Endothelial cell of umbilical vein (primary cell): Measurements from ENCODE around the gene CNTN1. TPM values are rescaled to one million over a fixed set of nuclear protein-coding genes. Genes with fewer than 3 reads are reported as not detected.

ENCODE experiments used
- BruUV-seq: library from RNA; stranded (reverse); fragments of 400-500 nt; replicated peaks from 2 replicates; lab custom pipeline; 2021; lab: Mats Ljungman, UMichigan
- CTCF ChIA-PET: fragments of 300-600, 350-600 bp; sonication (Branson Sonifier 250); formaldehyde crosslinking; loops from one replicate; lab custom pipeline; 2021; ENCODE audit warnings: antibody characterized with exemption, inconsistent platforms; lab: Charles Lee
- POLR2A ChIA-PET: fragments of 300-600, 350-600 bp; sonication (Branson Sonifier 250); formaldehyde crosslinking; loops from one replicate; lab custom pipeline; 2021; ENCODE audit warnings: antibody characterized with exemption, inconsistent platforms; lab: Charles Lee
- DNase-seq: peaks from one replicate; pipeline ENCODE4 v3.0.0-alpha.2; 2011; ENCODE audit warnings: low read depth, low spot score
- FAIRE-seq: peaks from 2 replicates; lab custom pipeline; 2011; peaks lifted over from hg19 to GRCh38; lab: Jason Lieb, UNC
- H2AFZ ChIP-seq: 2 replicates; pipeline ENCODE4 v1.6.0; 2012; ENCODE audit warnings: low read depth, low read length, control low read depth, inconsistent platforms
- H3K27ac ChIP-seq: 2 replicates; pipeline ENCODE4 v1.5.1; 2011; ENCODE audit warnings: low read depth, mild to moderate bottlenecking, control low read depth, low read length, moderate library complexity; ENCODE audit not compliant: insufficient read depth
- H3K27me3 ChIP-seq, 2 experiments: 2 replicates each; pipeline versions ENCODE4 v1.6.0 to v1.6.1; 2011; ENCODE audit warnings: low read length in 2 of 2, mixed read lengths in 1 of 2; ENCODE audit not compliant: control insufficient read depth in 2 of 2, insufficient read depth in 2 of 2
- H3K36me3 ChIP-seq, 2 experiments: 2 replicates in 1 of 2; 3 replicates in 1 of 2; pipeline ENCODE4 v1.5.1; 2011; ENCODE audit warnings: low read length in 2 of 2, mild to moderate bottlenecking in 1 of 2, moderate library complexity in 1 of 2; ENCODE audit not compliant: control insufficient read depth in 2 of 2, insufficient read depth in 2 of 2; ENCODE audit errors: extremely low read depth in 1 of 2
- H3K4me1 ChIP-seq: 3 replicates; pipeline ENCODE4 v1.5.1; 2011; ENCODE audit warnings: mild to moderate bottlenecking, low read length; ENCODE audit not compliant: control insufficient read depth, insufficient read depth; ENCODE audit errors: extremely low read depth
- H3K4me2 ChIP-seq: 2 replicates; pipeline ENCODE4 v1.6.1; 2011; ENCODE audit warnings: low read length, control low read depth, mixed read lengths; ENCODE audit not compliant: insufficient read depth
- H3K4me3 ChIP-seq, 3 experiments: fragments of 200-600 bp in 1 of 3; sonication (generic), shearing (Covaris generic) in 1 of 3; replicated peaks in 1 of 3; 2 replicates each; pipeline ENCODE4 v1.5.1; 2011 to 2016; ENCODE audit warnings: control low read depth in 3 of 3, low read length in 3 of 3, mild to moderate bottlenecking in 2 of 3, inconsistent platforms in 1 of 3, low read depth in 1 of 3, moderate library complexity in 1 of 3; ENCODE audit not compliant: insufficient read depth in 1 of 3
- H3K79me2 ChIP-seq: 2 replicates; pipeline ENCODE4 v1.6.0; 2012; ENCODE audit warnings: low read length, inconsistent platforms; ENCODE audit not compliant: control insufficient read depth, insufficient read depth
- H3K9ac ChIP-seq: replicated peaks from 2 replicates; pipeline ENCODE3; 2011; ENCODE audit warnings: low read length, control low read depth; ENCODE audit not compliant: insufficient read depth; ENCODE audit errors: extremely low read depth
- H3K9me1 ChIP-seq: replicated peaks from 3 replicates; pipeline ENCODE4 v1.6.0; 2011; ENCODE audit warnings: mild to moderate bottlenecking, low read length; ENCODE audit not compliant: control insufficient read depth, insufficient read depth; ENCODE audit errors: extremely low read depth
- H3K9me3 ChIP-seq: replicated peaks from 2 replicates; pipeline ENCODE4 v1.5.1; 2012; ENCODE audit warnings: low read length, inconsistent platforms; ENCODE audit not compliant: control insufficient read depth, insufficient read depth
- H4K20me1 ChIP-seq: replicated peaks from 2 replicates; pipeline ENCODE3; 2011; ENCODE audit warnings: mild to moderate bottlenecking, low read length; ENCODE audit not compliant: control insufficient read depth, insufficient read depth; ENCODE audit errors: extremely low read depth
- EZH2 ChIP-seq: IDR thresholded peaks from 2 replicates; pipeline ENCODE4 v1.6.1; 2012; ENCODE audit warnings: borderline replicate concordance, low read depth, mild to moderate bottlenecking, moderate library complexity, low read length, inconsistent platforms; ENCODE audit not compliant: severe bottlenecking
- FOS ChIP-seq: IDR thresholded peaks from 2 replicates; pipeline ENCODE4 v1.6.1; 2011; ENCODE audit warnings: mild to moderate bottlenecking, low read length, moderate library complexity, borderline replicate concordance; ENCODE audit not compliant: insufficient read depth
- GATA2 ChIP-seq: IDR thresholded peaks from 2 replicates; pipeline ENCODE4 v1.7.0; 2011; ENCODE audit warnings: low read depth, mild to moderate bottlenecking, moderate library complexity, mixed read lengths, low read length; ENCODE audit not compliant: insufficient read length, insufficient read depth
- JUN ChIP-seq: IDR thresholded peaks from 2 replicates; pipeline ENCODE4 v1.6.1; 2011; ENCODE audit warnings: borderline replicate concordance, low read depth; ENCODE audit not compliant: insufficient read length, insufficient read depth
- MYC ChIP-seq: IDR thresholded peaks from one replicate; pipeline ENCODE4 v1.6.1; 2011; ENCODE audit warnings: mild to moderate bottlenecking, low read depth, low read length
- POLR2A ChIP-seq: IDR thresholded peaks from 2 replicates; pipeline ENCODE4 v1.6.1; 2012; ENCODE audit warnings: low read depth, mild to moderate bottlenecking, control low read depth, low read length
- POLR2AphosphoS5 ChIP-seq: IDR thresholded peaks from 2 replicates; pipeline ENCODE4 v1.6.1; 2012; ENCODE audit warnings: low read depth, mild to moderate bottlenecking, control low read depth, low read length, moderate library complexity; ENCODE audit not compliant: insufficient read depth
- dilution Hi-C: fragments of 300-500 bp; cut with MboI; formaldehyde crosslinking; loops from one replicate; pipeline ENCODE4 v1.15.0; 2019; ENCODE audit warnings: low sequenced_read_pairs; ENCODE audit not compliant: extremely low pct_ligation_motif_present
- intact Hi-C: fragments of 100-400 bp; cut with micrococcal nuclease; formaldehyde crosslinking; loops from one replicate; pipeline ENCODE4 v1.10.0; 2022
- polyA plus RNA-seq, 4 experiments: library from polyadenylated mRNA; depleted of rRNA in 3 of 4; stranded (reverse) in 3 of 4; unstranded in 1 of 4; fragments of >200 nt; gene quantifications; 2 replicates each; pipeline versions ENCODE4 v1.2.1 to v1.2.3, GENCODE V29; 2011 to 2012; ENCODE audit warnings: missing spikeins in 1 of 4
- total RNA-seq: library from RNA; stranded (reverse); gene quantifications from 2 replicates; pipeline ENCODE4 v1.2.3, GENCODE V29; 2021
- TF ChIP-seq, protein P1 (sequence below): IDR thresholded peaks from 2 replicates; pipeline ENCODE4 v1.6.1; 2011; ENCODE audit not compliant: insufficient read depth, insufficient read length
- TF ChIP-seq, protein P2 (sequence below), 2 donors: IDR thresholded peaks; 1 replicate in 1 of 2; 2 replicates in 1 of 2; pipeline ENCODE4 v1.5.1; 2011; ENCODE audit warnings: low read length in 2 of 2, mild to moderate bottlenecking in 2 of 2, moderate library complexity in 2 of 2, control low read depth in 1 of 2, inconsistent platforms in 1 of 2, low read depth in 1 of 2; ENCODE audit not compliant: insufficient read depth in 1 of 2; ENCODE audit errors: extremely low read depth in 1 of 2

CNTN1 gene
- total and polyA plus RNA-seq, 2 donors (not counting 3 experiments of a cell fraction or from before 2014, with no cell fraction given): 0.07 TPM; not detected in 1

DNA sequence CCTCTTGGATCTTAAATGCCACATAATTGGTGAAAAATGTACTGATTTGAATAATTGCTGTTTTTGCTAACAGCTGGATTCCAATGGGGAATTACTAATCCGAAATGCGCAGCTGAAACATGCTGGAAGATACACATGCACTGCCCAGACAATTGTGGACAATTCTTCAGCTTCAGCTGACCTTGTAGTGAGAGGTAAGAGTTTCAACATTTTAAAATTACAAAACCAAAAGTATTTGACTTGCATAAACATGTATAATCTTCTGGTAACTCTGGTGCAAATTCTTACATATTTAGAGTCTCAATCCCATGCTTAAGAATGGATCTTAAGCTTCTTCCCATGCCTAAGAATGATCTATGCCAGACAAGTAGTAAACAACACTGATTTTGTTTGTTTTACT is 266.8 kb downstream of the CNTN1 start:
- no peak overlapping the region for H3K27ac ChIP-seq
- ChIA-PET POLR2A (no interaction called here), CTCF (interaction anchor here (1.5 kb wide), 2 partner anchors 28 to 47 kb away, joined by 3 to 4 read pairs; no protein-coding TSS in a partner anchor)
- no peak for FAIRE-seq
- H3K9ac ChIP-seq: no peak overlapping the region
- no TSS peak for BruUV-seq
- H3K4me3 ChIP-seq: no peak overlapping the region
- H4K20me1 ChIP-seq: no peaks in the 10 kb centered on the region
- no peaks in the 10 kb centered on the region for H3K9me1 ChIP-seq
- H3K36me3 ChIP-seq: no peaks in the 10 kb centered on the region
- no peaks in the 10 kb centered on the region for H3K4me1 ChIP-seq
- no peaks in the 10 kb centered on the region for H3K9me3 ChIP-seq
- no peaks in the 10 kb centered on the region for H3K27me3 ChIP-seq
- no peak overlapping the region for H2AFZ ChIP-seq
- no peak for DNase-seq
- H3K79me2 ChIP-seq: no peaks in the 10 kb centered on the region
- TF ChIP-seq, protein P1, sequence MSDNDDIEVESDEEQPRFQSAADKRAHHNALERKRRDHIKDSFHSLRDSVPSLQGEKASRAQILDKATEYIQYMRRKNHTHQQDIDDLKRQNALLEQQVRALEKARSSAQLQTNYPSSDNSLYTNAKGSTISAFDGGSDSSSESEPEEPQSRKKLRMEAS: no peak
- no peak for TF ChIP-seq GATA2
- TF ChIP-seq EZH2: no peak
- TF ChIP-seq MYC: no peak
- TF ChIP-seq FOS: no peak
- TF ChIP-seq POLR2A: no peak
- no peak for TF ChIP-seq JUN
- TF ChIP-seq, protein P2, sequence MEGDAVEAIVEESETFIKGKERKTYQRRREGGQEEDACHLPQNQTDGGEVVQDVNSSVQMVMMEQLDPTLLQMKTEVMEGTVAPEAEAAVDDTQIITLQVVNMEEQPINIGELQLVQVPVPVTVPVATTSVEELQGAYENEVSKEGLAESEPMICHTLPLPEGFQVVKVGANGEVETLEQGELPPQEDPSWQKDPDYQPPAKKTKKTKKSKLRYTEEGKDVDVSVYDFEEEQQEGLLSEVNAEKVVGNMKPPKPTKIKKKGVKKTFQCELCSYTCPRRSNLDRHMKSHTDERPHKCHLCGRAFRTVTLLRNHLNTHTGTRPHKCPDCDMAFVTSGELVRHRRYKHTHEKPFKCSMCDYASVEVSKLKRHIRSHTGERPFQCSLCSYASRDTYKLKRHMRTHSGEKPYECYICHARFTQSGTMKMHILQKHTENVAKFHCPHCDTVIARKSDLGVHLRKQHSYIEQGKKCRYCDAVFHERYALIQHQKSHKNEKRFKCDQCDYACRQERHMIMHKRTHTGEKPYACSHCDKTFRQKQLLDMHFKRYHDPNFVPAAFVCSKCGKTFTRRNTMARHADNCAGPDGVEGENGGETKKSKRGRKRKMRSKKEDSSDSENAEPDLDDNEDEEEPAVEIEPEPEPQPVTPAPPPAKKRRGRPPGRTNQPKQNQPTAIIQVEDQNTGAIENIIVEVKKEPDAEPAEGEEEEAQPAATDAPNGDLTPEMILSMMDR (IDR thresholded peaks at IDR 0.05; ENCODE audit: extremely low read depth in 1 of 2, insufficient read depth in 1 of 2, low read depth in 1 of 2, low read length in 2 of 2): no peak
- TF ChIP-seq POLR2AphosphoS5: no peak
- H3K4me2 ChIP-seq: no peak overlapping the region
- intact Hi-C loops (no loop called here), dilution Hi-C loops (no loop called here)
